AG04449 (cell line): ENCODE results near the gene ABHD12.

ENCODE experiments used
- CTCF ChIA-PET: fragments of 350-600 bp; formaldehyde crosslinking; extraction: SDS; loops from one replicate; lab custom pipeline; 2021; ENCODE audit warnings: antibody characterized with exemption; lab: Yijun Ruan, JAX
- POLR2A ChIA-PET: fragments of 400-600, 350-600 bp; formaldehyde crosslinking; extraction: SDS; loops from one replicate; lab custom pipeline; 2020; ENCODE audit warnings: antibody characterized with exemption, inconsistent platforms; lab: Yijun Ruan, JAX
- DNase-seq: peaks from one replicate; pipeline ENCODE4 v3.0.0-alpha.2; 2010; ENCODE audit warnings: low read depth, low spot score
- H3K4me3 ChIP-seq: 2 replicates; pipeline ENCODE4 v1.5.1; 2011; ENCODE audit warnings: low read depth, mild to moderate bottlenecking, control low read depth, low read length
- CTCF ChIP-seq: IDR thresholded peaks from one replicate; pipeline ENCODE4 v1.5.1; 2011; ENCODE audit warnings: mild to moderate bottlenecking, moderate library complexity, low read length, control low read depth, inconsistent platforms; ENCODE audit not compliant: insufficient read depth; ENCODE audit errors: missing control alignments

ABHD12 gene

GRCh38 chr20:25328954-25329498 is 61.6 kb downstream of the ABHD12 start:
- CTCF ChIA-PET = interaction anchor here (0.9 kb wide), 1 partner anchor 9 kb away, joined by 3 read pairs; no protein-coding TSS in a partner anchor
- no peak for DNase-seq
- POLR2A ChIA-PET = no interaction called here
- no peak overlapping the region for H3K4me3 ChIP-seq
- TF ChIP-seq CTCF = no peak

DNA sequence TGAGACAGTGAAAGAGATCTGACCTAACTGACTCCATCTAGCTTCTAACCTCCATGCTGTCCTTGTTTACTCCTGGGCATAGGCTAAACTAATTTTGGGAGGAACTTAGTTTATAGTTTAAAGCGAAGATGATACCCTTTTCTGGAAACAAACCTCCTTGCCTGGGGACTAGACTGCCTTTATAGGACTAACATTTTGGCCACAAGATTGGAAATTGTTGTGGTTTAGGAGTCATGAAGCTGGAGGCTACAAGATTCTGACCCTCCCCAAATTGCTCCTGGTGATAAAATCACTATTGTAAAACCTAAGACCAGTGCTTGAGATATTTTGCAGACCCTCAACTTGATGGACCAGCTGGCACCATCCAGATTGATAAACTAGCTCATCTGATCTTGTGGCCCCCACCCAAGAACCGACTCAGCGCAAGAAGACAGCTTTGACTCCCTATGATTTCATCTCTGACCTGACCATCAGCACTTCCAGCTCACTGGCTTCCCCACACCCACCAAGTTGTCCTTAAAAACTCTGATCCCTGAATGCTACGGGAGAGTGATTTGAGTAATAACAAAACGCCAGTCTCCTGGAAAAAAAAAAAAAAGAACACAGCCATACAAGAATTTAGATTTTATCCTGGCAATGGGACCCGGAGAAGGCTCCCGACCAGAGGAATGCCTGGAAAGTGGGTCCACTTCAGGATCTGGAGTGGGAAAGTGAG is 63.0 kb downstream of the ABHD12 start:
- no peak for DNase-seq
- no peak for TF ChIP-seq CTCF
- CTCF ChIA-PET = no interaction called here
- no peak overlapping the region for H3K4me3 ChIP-seq
- POLR2A ChIA-PET = no interaction called here

GRCh38 chr20:25325997-25326396 is 64.6 kb downstream of the ABHD12 start:
- CTCF ChIA-PET = interaction anchor here (1.0 to 2.1 kb wide), 4 partner anchors 13 to 72 kb away, joined by 3 to 6 read pairs (median 4); no protein-coding TSS in a partner anchor
- no peak for DNase-seq
- POLR2A ChIA-PET = no interaction called here
- no peak overlapping the region for H3K4me3 ChIP-seq
- no peak for TF ChIP-seq CTCF

- no peak for TF ChIP-seq CTCF
- CTCF ChIA-PET = interaction anchor here (0.9 to 2.1 kb wide), 4 partner anchors 14 to 73 kb away, joined by 3 to 6 read pairs (median 4); no protein-coding TSS in a partner anchor
- POLR2A ChIA-PET = no interaction called here
- DNase-seq = no peak
- H3K4me3 ChIP-seq = no peak overlapping the region
These were observed 65.6 kb downstream of the ABHD12 start for GRCh38 chr20:25325073-25325472.

DNA sequence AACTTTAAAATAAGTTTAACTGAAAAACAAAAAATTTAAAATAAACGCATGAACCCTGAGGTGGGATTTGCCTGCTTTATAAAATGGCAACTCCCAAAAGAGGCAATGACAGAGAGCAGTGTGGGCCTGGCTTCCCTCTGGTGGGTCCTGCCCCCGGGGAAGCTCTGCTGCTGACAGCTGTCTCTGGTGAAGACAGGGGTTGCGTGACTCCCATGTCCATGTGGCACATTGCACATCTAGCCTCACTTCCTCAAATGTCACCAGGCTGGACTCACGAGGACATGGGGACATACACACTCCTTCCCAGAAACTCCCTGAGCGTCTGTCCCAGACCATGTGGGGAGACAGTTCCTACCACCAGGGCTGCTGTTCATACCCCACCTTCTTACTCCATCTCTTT is 66.2 kb downstream of the ABHD12 start:
- H3K4me3 ChIP-seq = no peak overlapping the region
- no peak for TF ChIP-seq CTCF
- DNase-seq = no peak
- POLR2A ChIA-PET = no interaction called here
- CTCF ChIA-PET = interaction anchor here (0.9 to 2.1 kb wide), 2 partner anchors 15 to 74 kb away, joined by 3 to 6 read pairs; no protein-coding TSS in a partner anchor

DNA sequence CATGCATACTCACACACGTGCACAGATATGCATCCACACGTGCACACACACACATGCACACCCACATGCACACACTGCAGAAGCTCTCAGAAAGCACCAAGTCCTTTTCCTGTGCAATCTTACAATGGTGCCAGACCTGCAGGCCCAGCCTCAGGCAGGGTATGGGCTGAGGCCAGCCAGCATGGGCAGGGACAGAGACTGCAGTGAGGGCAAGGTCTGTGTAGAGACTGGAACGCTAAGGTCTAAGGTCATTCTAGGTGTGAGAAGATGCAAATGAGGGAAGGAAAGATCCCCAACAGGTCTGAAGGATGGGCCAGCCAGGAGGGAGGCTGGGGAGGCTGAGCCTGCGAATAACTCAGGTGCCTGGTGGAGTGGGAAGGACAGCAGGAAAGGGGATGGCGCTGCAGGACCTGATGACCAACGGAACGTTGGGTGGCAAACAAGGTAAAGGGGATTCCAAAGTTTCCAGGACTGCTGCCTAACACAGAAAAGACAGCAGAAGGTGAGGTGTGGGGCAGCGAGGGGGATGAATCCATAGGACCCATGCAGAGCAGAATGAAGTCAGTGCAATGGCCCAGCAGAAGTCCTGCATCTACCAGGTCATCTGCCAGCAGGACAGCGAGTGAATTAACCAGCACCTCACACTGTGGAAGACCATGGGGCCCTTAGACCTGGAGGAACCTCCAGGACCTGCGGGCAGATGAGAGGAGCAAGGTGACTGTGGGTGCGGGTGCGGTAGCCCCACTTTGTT is 67.0 kb downstream of the ABHD12 start:
- CTCF ChIA-PET = interaction anchor here (1.1 kb wide), 1 partner anchor 9 kb away, joined by 3 read pairs; no protein-coding TSS in a partner anchor
- no peak for TF ChIP-seq CTCF
- H3K4me3 ChIP-seq = no peak overlapping the region
- POLR2A ChIA-PET = no interaction called here
- no peak for DNase-seq
